Right kidney (tissue), 9 donors: Measurements from ENCODE around the gene SLC44A5.
"Not testable (repeated sequence)": the region's sequence is repeated elsewhere in the genome, so short reads cannot be mapped to it uniquely, and the experiment has no call there.

Source experiments
- DNase-seq: peaks from one replicate; pipeline ENCODE4 v3.0.0-alpha.2; 2016
- long read RNA-seq, 8 donors: transcript quantifications; one replicate each; lab custom pipeline, GENCODE V29; 2026

The SLC44A5 gene
- long read RNA-seq, donor 1: 0 reads
- long read RNA-seq, donor 2: 0 reads
- long read RNA-seq, donor 3: 0 reads
- long read RNA-seq, donor 4: 0 reads
- long read RNA-seq, donor 5: 0 reads
- long read RNA-seq, donor 6: 0 reads
- long read RNA-seq, donor 7: 0 reads
- long read RNA-seq, donor 8: 0 reads

GRCh38 chr1:75611014-75611413 lies at the start of gene SLC44A5:
Gene SLC44A5, minus strand, starts transcription at chr1:75611114. Its CDS starts 69,667 bp downstream, at chr1:75541447.
- DNase-seq: no peak

DNA sequence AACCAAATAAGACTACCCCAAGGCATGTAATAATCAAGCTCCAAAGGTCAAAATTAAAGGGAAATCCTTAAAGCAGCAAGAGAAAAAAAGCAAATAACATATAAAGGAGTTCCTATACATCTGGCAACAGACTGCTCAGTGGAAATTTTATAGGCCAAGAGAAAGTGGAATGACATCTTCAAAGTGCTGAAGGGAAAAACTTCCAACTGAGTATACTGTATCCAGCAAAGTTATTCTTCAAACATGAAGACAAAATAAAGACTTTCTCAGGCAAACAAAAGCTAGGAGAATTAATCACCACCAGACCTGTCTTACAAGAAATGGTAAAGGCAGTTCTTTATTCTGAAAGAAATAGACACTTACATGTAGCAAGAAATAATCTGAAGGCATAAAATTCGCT lies 45.0 kb upstream of the SLC44A5 start:
- no peak for DNase-seq

GRCh38 chr1:75647183-75647582 lies 36.3 kb upstream of the SLC44A5 start:
- not testable (repeated sequence) for DNase-seq

DNA sequence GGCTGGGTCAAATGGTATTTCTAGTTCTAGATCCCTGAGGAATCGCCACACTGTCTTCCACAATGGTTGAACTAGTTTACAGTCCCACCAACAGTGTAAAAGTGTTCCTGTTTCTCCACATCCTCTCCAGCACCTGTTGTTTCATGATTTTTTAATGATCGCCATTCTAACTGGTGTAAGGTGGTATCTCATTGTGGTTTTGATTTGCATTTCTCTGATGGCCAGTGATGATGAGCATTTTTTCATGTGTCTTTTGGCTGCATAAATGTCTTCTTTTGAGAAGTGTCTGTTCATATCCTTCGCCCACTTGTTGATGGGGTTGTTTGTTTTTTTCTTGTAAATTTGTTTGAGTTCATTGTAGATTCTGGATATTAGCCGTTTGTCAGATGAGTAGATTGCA lies 34.2 kb upstream of the SLC44A5 start:
- DNase-seq: not testable (repeated sequence)

DNA sequence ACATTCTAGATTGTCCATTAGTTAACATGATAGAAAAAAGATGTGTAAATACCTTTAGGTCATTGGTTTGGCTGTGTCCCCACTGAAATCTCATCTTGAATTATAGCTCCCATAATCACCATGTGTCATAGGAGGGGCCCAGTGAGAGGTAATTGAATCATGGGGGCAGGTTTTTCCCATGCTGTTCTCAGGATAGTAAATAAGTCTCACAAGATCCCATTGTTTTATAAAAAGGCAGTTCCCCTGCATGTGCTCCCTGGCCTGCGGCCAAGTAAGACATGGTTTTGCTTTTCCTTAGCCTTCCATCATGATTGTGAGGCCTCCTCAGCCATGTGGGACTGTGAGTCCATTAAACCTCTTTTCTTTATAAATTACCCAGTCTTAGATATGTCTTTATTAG lies 32.5 kb upstream of the SLC44A5 start:
- DNase-seq: no peak

DNA sequence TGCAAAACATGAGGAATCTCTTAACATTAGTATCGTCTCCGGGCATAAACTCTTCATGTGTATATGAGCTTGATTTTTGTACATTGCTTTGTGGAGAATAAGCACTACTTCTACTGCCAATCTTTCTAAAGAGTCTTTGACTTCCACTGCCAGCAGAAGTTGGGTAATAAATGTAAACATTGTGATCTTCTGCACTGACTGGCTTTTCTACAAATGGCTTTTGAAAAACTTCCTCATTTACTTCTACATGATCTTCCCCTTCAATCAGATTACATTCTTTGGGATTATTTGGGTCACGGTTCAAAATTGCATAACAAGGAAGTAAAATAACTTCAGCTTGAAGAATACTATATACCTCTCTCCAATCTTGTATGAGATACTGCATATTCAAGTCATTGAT lies 30.4 kb upstream of the SLC44A5 start:
- no peak for DNase-seq

DNA sequence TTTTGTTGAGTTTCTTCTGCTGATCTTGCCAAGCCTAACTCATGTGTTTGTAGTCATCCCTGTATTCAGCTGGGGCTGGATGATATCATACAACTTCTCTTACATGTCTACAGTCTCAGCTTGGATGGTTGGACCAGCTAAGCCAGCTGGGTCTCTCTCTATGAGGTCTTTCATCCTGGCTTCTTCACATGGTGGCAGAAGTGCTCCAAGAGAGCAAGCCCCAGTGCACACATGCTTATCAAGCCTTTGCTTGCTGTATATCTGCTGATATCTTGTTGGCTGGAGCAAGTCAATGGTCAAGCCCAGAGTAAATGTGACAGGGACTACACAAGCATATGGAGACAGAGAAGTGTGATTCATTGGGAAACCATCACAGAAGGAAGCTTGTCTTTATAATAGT lies 29.2 kb upstream of the SLC44A5 start:
- no peak for DNase-seq

DNA sequence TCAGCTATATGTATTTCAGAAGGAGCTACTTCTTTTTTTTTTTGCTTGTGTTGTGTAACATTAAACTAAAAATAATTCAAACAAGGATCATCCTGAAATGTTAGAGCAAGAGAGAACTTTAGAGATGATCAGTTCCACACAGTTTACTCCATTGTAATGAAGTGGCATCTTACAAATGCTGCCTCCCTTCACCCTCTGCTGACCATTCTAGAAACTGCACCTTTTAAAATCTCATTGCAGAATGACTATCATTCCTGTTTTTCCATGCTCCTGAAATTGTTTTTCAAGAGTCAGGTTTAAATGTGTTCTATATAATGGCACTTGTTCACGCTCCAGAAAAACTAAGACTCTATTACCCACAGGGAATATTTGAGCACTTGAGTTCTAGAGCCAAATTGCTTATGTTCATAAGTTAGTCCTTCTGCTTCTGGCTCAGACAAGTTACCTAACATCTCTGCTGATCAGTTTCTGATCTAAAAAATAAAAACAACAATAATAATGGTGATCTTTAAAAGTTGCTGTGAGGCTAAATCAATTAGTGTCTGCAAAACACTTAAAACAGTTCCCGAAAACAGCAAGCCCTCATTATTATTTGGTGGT lies 21.5 kb upstream of the SLC44A5 start:
- no peak for DNase-seq

DNA sequence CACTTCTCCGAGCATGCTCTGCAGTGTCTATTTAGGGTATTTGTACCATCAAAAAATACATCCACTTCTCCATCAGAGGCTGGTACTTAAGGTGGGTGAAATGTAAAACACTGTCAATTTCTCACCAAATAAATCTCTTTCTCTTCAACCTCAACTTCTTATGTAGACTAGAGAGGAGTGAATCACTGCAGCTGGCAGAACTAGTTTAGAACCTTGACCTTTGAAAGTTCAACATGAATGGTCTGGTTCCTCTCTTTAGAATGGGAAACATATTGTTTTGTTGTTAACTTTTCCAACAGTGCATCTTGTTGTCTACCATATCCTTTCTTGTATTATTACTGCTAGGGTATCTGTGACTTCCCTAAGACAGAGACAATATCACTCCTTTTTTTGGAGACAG lies 20.1 kb upstream of the SLC44A5 start:
- no peak for DNase-seq

- no peak for DNase-seq
Observed at GRCh38 chr1:75630004-75630594, 19.2 kb upstream of the SLC44A5 start.

DNA sequence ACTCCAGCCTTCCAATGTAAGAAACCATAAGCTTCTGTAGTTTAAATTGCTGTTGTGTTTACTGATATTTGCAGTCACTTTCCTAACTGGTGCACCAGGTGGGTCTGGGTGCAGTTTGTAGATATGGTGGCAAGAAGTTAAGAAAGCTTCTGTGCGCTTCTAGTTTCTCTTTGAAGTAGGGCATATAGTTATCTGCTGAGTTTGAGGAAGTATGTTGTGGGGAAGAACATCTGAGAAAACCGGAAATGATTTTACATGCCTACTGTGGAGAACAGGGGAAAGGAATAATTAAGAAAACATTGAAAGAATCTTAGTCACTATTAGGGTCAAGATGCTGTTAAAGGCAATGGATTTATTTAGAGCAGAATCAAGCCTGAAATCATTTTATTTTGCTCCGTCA lies 14.9 kb upstream of the SLC44A5 start:
- no peak for DNase-seq

DNA sequence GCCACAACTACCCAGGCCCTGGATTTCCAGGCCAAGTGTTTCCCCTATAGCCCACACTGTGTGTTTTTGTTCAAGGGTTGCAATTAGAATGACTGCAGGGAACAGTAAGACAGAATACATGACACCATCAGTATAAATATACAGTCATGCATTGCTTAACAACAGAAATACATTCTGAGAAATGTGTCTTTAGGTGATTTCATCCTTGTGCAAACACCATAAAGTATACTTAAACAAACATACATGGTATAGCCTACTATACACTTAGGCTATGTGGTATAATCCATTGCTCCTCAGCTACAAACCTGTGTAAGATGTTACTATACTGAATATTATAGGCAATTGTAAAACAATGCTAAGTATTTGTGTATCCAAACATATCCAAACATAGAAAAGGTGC lies 7.5 kb upstream of the SLC44A5 start:
- DNase-seq: no peak

- peak; percentile 71 for DNase-seq
Observed at GRCh38 chr1:75616436-75617433, 5.8 kb upstream of the SLC44A5 start.

GRCh38 chr1:75615613-75616435 lies 4.9 kb upstream of the SLC44A5 start:
- peak; percentile 61 for DNase-seq

- no peak for DNase-seq
Observed at GRCh38 chr1:75614399-75614756, 3.5 kb upstream of the SLC44A5 start.

DNA sequence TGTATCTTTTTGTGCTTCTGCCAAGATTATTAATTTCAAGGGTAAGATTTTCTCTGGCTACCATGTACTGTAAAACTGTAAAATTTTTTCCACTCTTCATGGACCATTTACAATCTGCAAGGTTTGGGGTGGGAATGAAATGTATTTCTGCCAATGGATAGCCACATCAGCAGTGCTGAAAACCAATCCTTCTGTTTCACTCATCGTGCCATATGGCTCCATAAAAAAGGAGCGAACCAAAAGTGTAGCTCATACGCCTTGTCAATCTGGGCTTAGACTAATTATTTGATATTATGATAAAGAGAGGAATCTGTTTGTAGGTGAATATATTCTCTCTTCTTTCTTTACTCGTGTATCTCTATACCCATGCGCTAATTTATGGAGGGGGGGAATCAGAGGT lies 3.0 kb upstream of the SLC44A5 start:
- DNase-seq: no peak

DNA sequence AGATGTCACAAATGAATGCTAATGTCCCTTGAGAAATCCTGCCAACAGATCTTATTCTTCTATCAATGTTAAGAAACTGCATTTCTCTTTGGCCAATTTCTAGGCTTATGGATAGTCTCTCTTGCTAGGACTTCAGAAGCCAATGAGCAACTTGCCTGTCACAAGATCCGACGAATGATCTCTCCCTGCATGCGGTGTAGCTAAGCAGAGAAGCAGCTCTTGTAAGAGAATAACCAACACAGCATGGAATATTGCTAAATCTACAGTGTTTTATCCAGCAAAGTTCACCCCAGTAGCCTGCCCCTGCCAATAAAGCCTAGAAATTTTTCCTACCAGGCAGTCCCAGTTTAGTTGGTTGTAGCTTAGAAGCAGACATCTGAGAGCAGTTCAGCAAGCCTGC lies 2.1 kb upstream of the SLC44A5 start:
- no peak for DNase-seq

DNA sequence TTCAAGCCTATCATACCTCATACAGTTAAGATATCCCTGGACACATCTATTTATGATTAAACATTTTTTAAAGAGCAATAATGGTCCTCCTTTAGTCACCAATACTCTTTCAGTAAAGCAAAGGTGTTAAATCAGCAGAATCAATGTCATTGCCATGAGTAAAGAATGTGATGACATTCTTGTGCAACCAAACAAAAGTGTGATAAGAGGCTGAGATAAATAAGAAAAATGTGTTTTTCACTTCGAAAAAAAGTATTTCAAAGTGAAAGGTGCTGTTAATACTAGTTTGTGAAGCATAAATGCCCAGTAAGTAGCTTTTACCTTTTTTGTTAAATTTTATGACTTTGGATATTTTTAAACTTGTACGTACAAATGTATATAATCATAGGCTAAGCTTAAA lies 8.4 kb downstream of the SLC44A5 start:
- DNase-seq: no peak

DNA sequence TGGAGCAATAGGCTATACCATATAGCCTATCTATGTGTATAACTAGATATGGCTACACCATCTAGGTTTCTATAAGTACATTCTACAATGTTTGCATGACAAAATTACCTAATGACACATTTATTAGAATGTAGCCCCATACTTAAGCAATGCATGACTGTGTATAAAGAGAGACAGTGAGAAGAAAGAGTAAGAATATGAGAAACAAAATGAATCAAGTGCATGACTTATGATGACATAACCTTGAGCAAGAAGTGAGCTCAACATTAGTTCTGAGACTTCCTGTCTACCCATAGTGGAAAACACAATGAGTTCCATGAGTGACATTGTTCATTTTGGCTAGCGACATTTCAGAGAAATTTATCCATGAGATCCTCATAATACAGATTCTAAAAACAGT lies 10.1 kb downstream of the SLC44A5 start:
- no peak for DNase-seq

DNA sequence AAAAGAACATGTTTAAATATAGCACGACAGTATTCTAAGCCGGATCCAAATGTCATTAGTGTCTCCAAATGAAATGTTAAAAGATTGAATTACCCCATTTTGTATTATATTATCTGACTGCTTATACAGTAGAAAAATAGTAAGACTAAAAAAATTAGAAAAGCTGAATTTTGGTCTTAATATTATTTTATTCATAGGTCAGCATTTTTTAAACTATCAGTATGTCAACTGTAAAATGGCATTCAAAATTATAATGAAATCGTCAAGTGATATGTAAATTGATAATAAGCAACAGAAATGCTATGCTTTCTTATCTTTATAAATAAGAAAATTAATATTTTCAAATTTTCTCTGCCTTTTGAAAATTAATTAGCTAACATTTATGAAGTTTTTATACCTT lies 16.6 kb downstream of the SLC44A5 start:
- no peak for DNase-seq

DNA sequence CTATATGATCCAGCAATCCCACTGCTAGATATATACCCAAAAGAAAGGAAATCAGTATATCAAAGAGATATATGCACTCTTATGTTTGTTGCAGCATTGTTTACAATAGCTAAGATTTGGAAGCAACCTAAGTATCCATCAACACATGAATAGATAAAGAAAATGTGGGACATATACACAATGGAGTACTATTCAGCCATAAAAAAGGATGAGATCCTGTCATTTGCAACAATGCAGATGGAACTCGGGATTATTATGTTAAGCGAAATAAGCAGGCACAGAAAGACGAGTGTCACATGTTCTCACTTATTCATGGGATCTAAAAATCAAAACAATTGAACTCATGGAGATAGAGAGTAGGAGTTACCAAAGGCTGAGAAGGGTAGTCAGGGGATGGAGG lies 17.5 kb downstream of the SLC44A5 start:
- not testable (repeated sequence) for DNase-seq

DNA sequence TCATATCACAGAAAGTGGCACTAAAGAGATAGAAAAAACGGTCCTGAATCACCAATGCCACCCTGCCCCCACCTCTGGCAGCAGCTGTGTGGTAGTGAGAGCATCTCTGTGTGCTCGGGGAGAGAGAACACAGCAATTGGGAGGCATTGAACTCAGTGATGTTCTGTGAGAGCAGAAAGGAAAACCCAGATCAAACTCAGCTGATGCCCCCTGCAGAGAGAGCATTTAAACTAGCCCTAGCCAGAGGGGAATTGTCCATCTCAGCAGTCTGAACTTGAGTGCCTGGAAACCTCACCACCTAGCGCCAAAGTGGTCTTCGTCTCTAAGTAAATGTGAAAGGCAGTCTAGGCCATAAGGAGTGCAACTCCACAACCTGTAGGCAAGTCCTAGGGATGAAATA lies 21.3 kb downstream of the SLC44A5 start:
- no peak for DNase-seq
